HepG2 (cell line): ENCODE data around the gene COQ7. TPM values are rescaled to one million over a fixed set of nuclear protein-coding genes. Genes with fewer than 3 reads are reported as not detected.
A peak's percentile ranks its signal among the peaks of the same experiment; 100 is the strongest.

Experiments used
- ATF5 ChIP-seq: sonication (generic); formaldehyde crosslinking; IDR thresholded peaks from 2 replicates; pipeline ENCODE4 v1.4.0; 2020; ENCODE audit warnings: mild to moderate bottlenecking, low read depth, missing genetic modification reagents
- CBX5 ChIP-seq: sonication (generic); formaldehyde crosslinking; IDR thresholded peaks from 2 replicates; pipeline ENCODE4 v1.4.0; 2020; ENCODE audit warnings: missing genetic modification reagents, borderline replicate concordance
- CREB3 ChIP-seq: sonication (generic); formaldehyde crosslinking; IDR thresholded peaks from 2 replicates; pipeline ENCODE4 v1.5.0; 2020; ENCODE audit warnings: missing genetic modification reagents
- FUBP1 ChIP-seq: sonication (generic); formaldehyde crosslinking; IDR thresholded peaks from 2 replicates; pipeline ENCODE4 v1.5.1; 2020; ENCODE audit warnings: missing genetic modification reagents, mild to moderate bottlenecking, borderline replicate concordance
- ONECUT2 ChIP-seq: sonication (generic); formaldehyde crosslinking; IDR thresholded peaks from 2 replicates; pipeline ENCODE4 v1.4.0; 2020; ENCODE audit warnings: missing genetic modification reagents
- RAD51 ChIP-seq: fragments of 450-650 bp; IDR thresholded peaks from 2 replicates; pipeline ENCODE4 v1.6.1; 2016; ENCODE audit warnings: borderline replicate concordance
- TBP ChIP-seq: sonication (generic); formaldehyde crosslinking; IDR thresholded peaks from 2 replicates; pipeline ENCODE4 v1.5.0; 2020; ENCODE audit warnings: missing genetic modification reagents
- TERF1 ChIP-seq: sonication (generic); formaldehyde crosslinking; IDR thresholded peaks from 2 replicates; pipeline ENCODE4 v1.8.0; 2022; ENCODE audit warnings: mild to moderate bottlenecking, missing genetic modification reagents, moderate library complexity
- YY1 ChIP-seq: IDR thresholded peaks from 2 replicates; pipeline ENCODE4 v1.6.1; 2011; ENCODE audit warnings: low read length, low read depth, moderate library complexity, mild to moderate bottlenecking; ENCODE audit not compliant: insufficient read depth, insufficient replicate concordance
- ZBTB1 ChIP-seq: sonication (generic); formaldehyde crosslinking; IDR thresholded peaks from 2 replicates; pipeline ENCODE4 v1.4.0; 2020; ENCODE audit warnings: missing genetic modification reagents, borderline replicate concordance
- ZBTB43 ChIP-seq: sonication (generic); formaldehyde crosslinking; conservative IDR thresholded peaks from 2 replicates; pipeline ENCODE4 v1.4.0; 2020; ENCODE audit warnings: missing genetic modification reagents
- ZBTB8A ChIP-seq: sonication (generic); formaldehyde crosslinking; IDR thresholded peaks from 2 replicates; pipeline ENCODE4 v1.4.0; 2020; ENCODE audit warnings: mild to moderate bottlenecking, low read depth, missing genetic modification reagents, borderline replicate concordance
- ZNF124 ChIP-seq: sonication (generic); formaldehyde crosslinking; IDR thresholded peaks from 2 replicates; pipeline ENCODE4 v1.4.0; 2020; ENCODE audit warnings: missing genetic modification reagents
- ZNF580 ChIP-seq: IDR thresholded peaks from 2 replicates; pipeline ENCODE4 v1.6.1; 2016; ENCODE audit warnings: low read depth, borderline replicate concordance
- ZNF598 ChIP-seq: sonication (generic); formaldehyde crosslinking; IDR thresholded peaks from 2 replicates; pipeline ENCODE4 v1.5.1; 2020; ENCODE audit warnings: mild to moderate bottlenecking, missing genetic modification reagents, borderline replicate concordance
- polyA plus RNA-seq, 8 experiments: library from polyadenylated mRNA; depleted of rRNA in 3 of 8; stranded (reverse) in 7 of 8; unstranded in 1 of 8; fragments of >200 nt; fragmentation: Illumina TruSeq in 4 of 8; extraction: Trizol in 4 of 8; gene quantifications; 2 replicates each; pipeline versions ENCODE4 v1.2.1 to v1.2.3, GENCODE V29; 2011 to 2016; ENCODE audit warnings: low read depth in 4 of 8, missing spikeins in 1 of 8, mixed read lengths in 1 of 8; ENCODE audit not compliant: insufficient read depth in 1 of 8
- total RNA-seq, 5 experiments: library from RNA; depleted of rRNA; stranded (reverse); fragments of >200 nt; fragmentation: Illumina TruSeq; extraction: Trizol; gene quantifications; 2 replicates each; pipeline ENCODE4 v1.2.3, GENCODE V29; 2016; ENCODE audit warnings: low read depth in 1 of 5

Gene COQ7
- total and polyA plus RNA-seq, 2 of the 13 experiments (the other 11 are each of a cell fraction or from before 2014, with no cell fraction given), result 20.1 to 45.7 TPM

- TF ChIP-seq TERF1 (CRISPR knock-in tag) (no peak), ZBTB8A (CRISPR knock-in tag) (no peak; the same call in 1 of the 2 replicates), ZBTB1 (CRISPR knock-in tag) (no peak), RAD51 (no peak; the same call in 1 of the 2 replicates), ZNF580 (CRISPR knock-in tag) (peak; percentile 81; the same call in 1 of the 2 replicates), ONECUT2 (no peak; the same call in none of the 2 replicates), ZNF598 (CRISPR knock-in tag) (peak; percentile 97), CREB3 (CRISPR knock-in tag) (peak; percentile 79; the same call in 1 of the 2 replicates), ZNF124 (CRISPR knock-in tag) (no peak), FUBP1 (CRISPR knock-in tag) (no peak), CBX5 (CRISPR knock-in tag) (peak; percentile 15; the same call in 1 of the 2 replicates), ZBTB43 (CRISPR knock-in tag) (no peak; the same call in 1 of the 2 replicates), ATF5 (CRISPR knock-in tag) (peak; percentile 26; the same call in 1 of the 2 replicates), YY1 (peak; percentile 42), TBP (no peak)
Observed at GRCh38 chr16:19067349-19068236, at the start of gene COQ7 (continued).
